ENCODE data around the gene AGPAT1.

DNA sequence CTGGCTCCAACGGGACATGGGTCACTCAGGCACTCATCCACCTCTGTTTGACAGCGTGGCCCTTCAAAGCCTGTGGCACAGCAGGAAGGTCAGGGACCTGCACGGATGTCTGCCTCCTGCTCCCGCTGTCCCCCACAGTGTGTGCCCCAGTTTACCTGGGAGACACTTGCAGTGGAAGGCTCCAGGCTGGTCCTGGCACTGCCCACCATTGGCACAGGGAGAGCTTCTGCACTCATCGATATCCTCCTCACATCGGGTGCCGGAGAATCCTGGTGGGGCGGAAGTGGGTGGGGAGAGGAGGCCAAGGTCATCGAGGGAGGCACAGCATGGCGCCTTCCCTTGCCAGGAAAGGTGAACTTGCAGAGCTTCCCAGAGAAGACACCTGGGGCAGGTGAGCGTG lies 41.1 kb upstream of the AGPAT1 start:
- TF ChIP-seq, protein P1, sequence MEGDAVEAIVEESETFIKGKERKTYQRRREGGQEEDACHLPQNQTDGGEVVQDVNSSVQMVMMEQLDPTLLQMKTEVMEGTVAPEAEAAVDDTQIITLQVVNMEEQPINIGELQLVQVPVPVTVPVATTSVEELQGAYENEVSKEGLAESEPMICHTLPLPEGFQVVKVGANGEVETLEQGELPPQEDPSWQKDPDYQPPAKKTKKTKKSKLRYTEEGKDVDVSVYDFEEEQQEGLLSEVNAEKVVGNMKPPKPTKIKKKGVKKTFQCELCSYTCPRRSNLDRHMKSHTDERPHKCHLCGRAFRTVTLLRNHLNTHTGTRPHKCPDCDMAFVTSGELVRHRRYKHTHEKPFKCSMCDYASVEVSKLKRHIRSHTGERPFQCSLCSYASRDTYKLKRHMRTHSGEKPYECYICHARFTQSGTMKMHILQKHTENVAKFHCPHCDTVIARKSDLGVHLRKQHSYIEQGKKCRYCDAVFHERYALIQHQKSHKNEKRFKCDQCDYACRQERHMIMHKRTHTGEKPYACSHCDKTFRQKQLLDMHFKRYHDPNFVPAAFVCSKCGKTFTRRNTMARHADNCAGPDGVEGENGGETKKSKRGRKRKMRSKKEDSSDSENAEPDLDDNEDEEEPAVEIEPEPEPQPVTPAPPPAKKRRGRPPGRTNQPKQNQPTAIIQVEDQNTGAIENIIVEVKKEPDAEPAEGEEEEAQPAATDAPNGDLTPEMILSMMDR (IDR thresholded peaks at IDR 0.05 in 8 of 11, conservative IDR thresholded peaks at IDR 0.05 in 3 of 11) = no peak
- no peak for TF ChIP-seq POLR2A (IDR thresholded peaks at IDR 0.05)

Data from spleen (tissue), 7 donors.